Measurements from ENCODE around the gene BBLN.

The BBLN gene

DNA sequence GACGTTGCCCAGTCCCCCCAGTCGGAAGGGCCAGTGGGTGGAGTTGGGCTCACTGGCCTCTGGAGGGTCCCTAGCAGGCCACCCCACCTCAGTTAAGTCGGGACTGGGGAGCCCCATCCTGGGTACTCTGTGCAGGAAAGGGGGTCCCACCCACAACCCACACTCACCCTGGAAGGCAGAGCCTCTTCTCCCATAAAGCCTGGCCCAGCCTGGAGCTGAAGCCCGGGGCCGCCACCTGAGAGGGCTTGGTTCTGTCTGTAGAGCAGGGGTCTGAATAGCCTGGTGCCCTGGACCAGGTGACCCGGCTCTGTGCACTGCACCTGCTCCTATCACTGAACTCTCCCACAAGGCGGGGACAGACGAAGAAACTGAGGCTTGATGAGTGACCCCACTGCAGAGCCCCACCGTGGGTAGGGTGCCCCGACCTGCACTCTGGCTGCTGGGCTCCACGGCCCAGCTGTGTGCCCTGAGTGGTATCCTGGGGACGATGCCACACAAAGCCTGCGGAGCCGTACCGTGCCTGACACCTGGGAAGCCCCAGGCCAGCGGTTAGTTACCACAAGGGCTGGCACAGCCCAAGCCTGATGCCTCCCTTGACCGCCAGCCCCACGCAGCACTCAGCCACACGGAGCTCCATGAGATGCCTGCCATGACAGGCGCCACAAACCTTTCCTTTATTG is 39.9 kb upstream of the BBLN start:
- TF ChIP-seq FOXP2 (optimal IDR thresholded peaks at IDR 0.05; ENCODE audit: borderline replicate concordance, extremely low read depth, extremely low read length, insufficient read depth) (no peak), POLR2AphosphoS5 (IDR thresholded peaks at IDR 0.05; ENCODE audit: low read depth, low read length) (no peak), SIN3A (IDR thresholded peaks at IDR 0.05; ENCODE audit: borderline replicate concordance, insufficient read depth, low read length) (no peak)
- TF ChIP-seq, protein P1, sequence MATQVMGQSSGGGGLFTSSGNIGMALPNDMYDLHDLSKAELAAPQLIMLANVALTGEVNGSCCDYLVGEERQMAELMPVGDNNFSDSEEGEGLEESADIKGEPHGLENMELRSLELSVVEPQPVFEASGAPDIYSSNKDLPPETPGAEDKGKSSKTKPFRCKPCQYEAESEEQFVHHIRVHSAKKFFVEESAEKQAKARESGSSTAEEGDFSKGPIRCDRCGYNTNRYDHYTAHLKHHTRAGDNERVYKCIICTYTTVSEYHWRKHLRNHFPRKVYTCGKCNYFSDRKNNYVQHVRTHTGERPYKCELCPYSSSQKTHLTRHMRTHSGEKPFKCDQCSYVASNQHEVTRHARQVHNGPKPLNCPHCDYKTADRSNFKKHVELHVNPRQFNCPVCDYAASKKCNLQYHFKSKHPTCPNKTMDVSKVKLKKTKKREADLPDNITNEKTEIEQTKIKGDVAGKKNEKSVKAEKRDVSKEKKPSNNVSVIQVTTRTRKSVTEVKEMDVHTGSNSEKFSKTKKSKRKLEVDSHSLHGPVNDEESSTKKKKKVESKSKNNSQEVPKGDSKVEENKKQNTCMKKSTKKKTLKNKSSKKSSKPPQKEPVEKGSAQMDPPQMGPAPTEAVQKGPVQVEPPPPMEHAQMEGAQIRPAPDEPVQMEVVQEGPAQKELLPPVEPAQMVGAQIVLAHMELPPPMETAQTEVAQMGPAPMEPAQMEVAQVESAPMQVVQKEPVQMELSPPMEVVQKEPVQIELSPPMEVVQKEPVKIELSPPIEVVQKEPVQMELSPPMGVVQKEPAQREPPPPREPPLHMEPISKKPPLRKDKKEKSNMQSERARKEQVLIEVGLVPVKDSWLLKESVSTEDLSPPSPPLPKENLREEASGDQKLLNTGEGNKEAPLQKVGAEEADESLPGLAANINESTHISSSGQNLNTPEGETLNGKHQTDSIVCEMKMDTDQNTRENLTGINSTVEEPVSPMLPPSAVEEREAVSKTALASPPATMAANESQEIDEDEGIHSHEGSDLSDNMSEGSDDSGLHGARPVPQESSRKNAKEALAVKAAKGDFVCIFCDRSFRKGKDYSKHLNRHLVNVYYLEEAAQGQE (IDR thresholded peaks at IDR 0.05; ENCODE audit: insufficient read depth in 1 of 2, low read depth in 2 of 2, low read length in 2 of 2): no peak

DNA sequence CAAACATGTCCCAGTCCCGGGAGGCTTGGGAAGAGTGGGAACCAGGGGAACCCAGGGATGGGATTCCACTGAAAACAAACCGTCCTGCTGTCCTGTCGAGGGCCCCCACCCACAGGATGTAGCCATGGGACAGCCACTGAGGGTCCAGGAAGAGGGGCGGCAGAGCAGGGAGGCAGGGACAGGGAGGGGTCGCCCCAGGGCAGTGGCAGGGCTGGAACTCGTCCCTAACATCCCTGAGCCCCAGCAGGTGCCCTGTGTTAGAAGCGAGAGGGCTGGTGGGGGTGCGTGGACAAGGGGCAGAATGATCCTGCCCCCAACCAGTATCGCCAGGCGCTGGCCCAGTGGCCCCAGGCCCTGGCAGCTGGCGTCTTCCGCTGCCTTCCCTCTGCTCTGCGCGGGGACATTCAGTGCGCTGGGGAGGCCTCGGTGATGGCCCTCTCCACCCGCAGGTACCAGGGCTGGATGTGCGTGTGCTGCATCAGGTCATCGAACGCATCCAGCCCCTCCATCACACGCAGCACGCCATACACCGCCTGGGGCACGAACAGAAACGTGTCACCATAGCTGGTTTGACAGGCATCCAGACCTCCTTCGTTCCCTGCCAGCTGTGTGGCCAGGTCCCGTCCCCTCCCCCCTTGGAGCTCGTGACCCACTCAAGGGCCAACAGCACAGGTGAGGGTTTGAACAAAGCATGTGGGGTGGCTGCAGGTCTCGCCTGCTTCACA is 39.2 kb upstream of the BBLN start:
- TF ChIP-seq TAF1 (IDR thresholded peaks at IDR 0.05; ENCODE audit: borderline replicate concordance, insufficient read depth, low read length): no peak
- TF ChIP-seq, protein P1 (IDR thresholded peaks at IDR 0.05; ENCODE audit: insufficient read depth in 1 of 2, low read depth in 2 of 2, low read length in 2 of 2): no peak
- no peak; the same call in 1 of the 2 replicates for TF ChIP-seq POLR2AphosphoS5 (IDR thresholded peaks at IDR 0.05; ENCODE audit: low read depth, low read length)
- no peak for TF ChIP-seq FOXP2 (optimal IDR thresholded peaks at IDR 0.05; ENCODE audit: borderline replicate concordance, extremely low read depth, extremely low read length, insufficient read depth)
- no peak for TF ChIP-seq SIN3A (IDR thresholded peaks at IDR 0.05; ENCODE audit: borderline replicate concordance, insufficient read depth, low read length)

DNA sequence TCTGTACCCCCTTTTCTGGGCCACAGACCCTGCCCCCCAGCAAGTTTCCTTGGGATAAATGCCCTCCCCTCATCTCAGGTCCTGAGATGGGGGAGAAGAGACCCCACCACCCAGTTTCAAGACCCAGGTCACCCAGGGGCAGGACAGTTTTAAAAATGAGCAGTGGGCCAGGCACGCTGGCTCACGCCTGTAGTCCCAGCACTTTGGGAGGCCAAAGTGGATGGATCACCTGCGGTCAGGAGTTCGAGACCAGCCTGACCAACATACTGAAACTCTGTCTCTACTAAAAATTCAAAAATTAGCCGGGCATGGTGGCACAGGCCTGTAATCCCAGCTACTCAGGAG is 38.6 kb upstream of the BBLN start:
- TF ChIP-seq TAF1 (IDR thresholded peaks at IDR 0.05; ENCODE audit: borderline replicate concordance, insufficient read depth, low read length): no peak
- TF ChIP-seq, protein P1 (IDR thresholded peaks at IDR 0.05; ENCODE audit: insufficient read depth in 1 of 2, low read depth in 2 of 2, low read length in 2 of 2): no peak
- no peak; the same call in 1 of the 2 replicates for TF ChIP-seq POLR2AphosphoS5 (IDR thresholded peaks at IDR 0.05; ENCODE audit: low read depth, low read length)
- no peak for TF ChIP-seq FOXP2 (optimal IDR thresholded peaks at IDR 0.05; ENCODE audit: borderline replicate concordance, extremely low read depth, extremely low read length, insufficient read depth)
- no peak for TF ChIP-seq SIN3A (IDR thresholded peaks at IDR 0.05; ENCODE audit: borderline replicate concordance, insufficient read depth, low read length)

DNA sequence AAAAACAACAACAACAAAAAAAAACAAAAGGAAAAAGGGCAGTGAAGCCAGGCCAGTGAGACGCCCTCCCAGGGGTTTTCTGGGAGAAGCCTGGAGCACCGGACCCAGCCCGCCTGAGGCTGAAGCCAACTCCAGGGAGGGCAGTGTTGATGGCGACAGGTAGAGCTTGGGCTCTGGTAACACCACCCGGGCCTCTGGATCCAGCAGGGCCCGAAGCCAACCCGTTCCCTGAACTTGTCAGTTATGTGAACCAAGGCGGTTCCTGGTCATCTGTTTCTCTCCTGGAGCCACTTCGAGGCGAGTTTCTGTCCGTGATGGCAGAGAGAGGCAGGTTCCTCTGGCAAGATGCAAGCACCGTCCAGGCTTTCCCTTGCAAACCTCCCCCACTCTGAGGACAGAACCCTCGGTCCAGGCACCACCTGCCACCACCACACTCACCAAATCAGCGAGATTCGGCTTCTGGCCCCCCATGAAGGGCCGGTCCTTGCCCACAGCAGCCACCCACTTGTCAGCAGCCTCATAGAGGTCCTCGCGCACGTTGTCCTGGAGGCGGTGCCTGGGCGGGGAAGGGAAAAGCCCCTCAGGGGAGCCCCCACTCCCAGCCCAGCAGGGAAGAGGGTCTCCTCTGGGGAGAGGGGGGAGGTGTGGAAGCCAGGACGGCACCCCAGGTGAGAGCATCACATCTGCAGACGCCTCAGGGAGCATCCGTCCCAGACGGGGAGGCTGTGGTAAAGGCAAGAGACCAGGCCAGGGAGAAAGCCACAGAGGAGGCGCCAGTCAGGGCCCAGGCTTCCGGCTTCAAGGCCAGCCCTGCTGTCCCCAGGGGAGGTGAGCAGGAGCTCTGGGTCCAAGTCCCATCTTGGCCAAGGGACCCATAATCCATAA is 37.9 kb upstream of the BBLN start:
- TF ChIP-seq SIN3A (IDR thresholded peaks at IDR 0.05; ENCODE audit: borderline replicate concordance, insufficient read depth, low read length): no peak
- TF ChIP-seq TAF1 (IDR thresholded peaks at IDR 0.05; ENCODE audit: borderline replicate concordance, insufficient read depth, low read length): no peak
- TF ChIP-seq FOXP2 (optimal IDR thresholded peaks at IDR 0.05; ENCODE audit: borderline replicate concordance, extremely low read depth, extremely low read length, insufficient read depth): no peak
- TF ChIP-seq, protein P1 (IDR thresholded peaks at IDR 0.05; ENCODE audit: insufficient read depth in 1 of 2, low read depth in 2 of 2, low read length in 2 of 2): no peak
- no peak for TF ChIP-seq POLR2AphosphoS5 (IDR thresholded peaks at IDR 0.05; ENCODE audit: low read depth, low read length)

Measured in PFSK-1 (cell line).